Vagina (tissue), 2 donors: ENCODE data around the gene AADACL4. TPM values are rescaled to one million over a fixed set of nuclear protein-coding genes. Genes with fewer than 3 reads are reported as not detected.

Source experiments
- DNase-seq, 2 donors: peaks; one replicate each; pipeline ENCODE4 v3.0.0-alpha.2; 2017; ENCODE audit errors: extremely low spot score in 2 of 2
- H3K27ac ChIP-seq: fragments of 200-600 bp; sonication (generic); one replicate; pipeline ENCODE4 v1.5.1; 2019
- H3K27me3 ChIP-seq: fragments of 200-600 bp; sonication (generic); one replicate; pipeline ENCODE4 v1.5.1; 2019
- H3K36me3 ChIP-seq, 2 donors: fragments of 200-600 bp; sonication (generic); one replicate each; pipeline ENCODE4 v1.5.1; 2017 to 2019
- H3K4me1 ChIP-seq: fragments of 200-600 bp; sonication (generic); one replicate; pipeline ENCODE4 v1.5.1; 2019
- H3K4me3 ChIP-seq, 2 donors: fragments of 200-600 bp; sonication (generic); 1 replicate in 1 of 2; 2 replicates in 1 of 2; pipeline ENCODE4 v1.5.1; 2016 to 2019
- H3K9me3 ChIP-seq: fragments of 200-600 bp; sonication (generic); one replicate; pipeline ENCODE4 v1.5.1; 2019
- CTCF ChIP-seq, 3 experiments: fragments of 450-650 bp in 2 of 3; fragments of 200-600 bp in 1 of 3; sonication (generic) in 1 of 3; IDR thresholded peaks; one replicate each; pipeline ENCODE4 v1.5.1; 2017 to 2019; ENCODE audit warnings: antibody characterized with exemption in 3 of 3, mild to moderate bottlenecking in 2 of 3, moderate library complexity in 2 of 3
- POLR2A ChIP-seq, 2 donors: fragments of 450-650 bp; IDR thresholded peaks; one replicate each; pipeline ENCODE4 v1.6.1; 2017; ENCODE audit warnings: antibody characterized with exemption in 2 of 2, mild to moderate bottlenecking in 2 of 2, moderate library complexity in 2 of 2
- POLR2AphosphoS5 ChIP-seq, 2 donors: sonication (generic); formaldehyde crosslinking; IDR thresholded peaks; one replicate each; pipeline ENCODE4 v1.9.0; 2017; ENCODE audit warnings: antibody characterized with exemption in 2 of 2, mild to moderate bottlenecking in 2 of 2, low read depth in 1 of 2; ENCODE audit not compliant: insufficient read depth in 1 of 2
- intact Hi-C: fragments of 100-400 bp; cut with DNase I; formaldehyde crosslinking; loops from one replicate; pipeline ENCODE4 v1.15.1; 2023
- total RNA-seq: library from RNA; depleted of rRNA; stranded (reverse); fragments of >200 nt; gene quantifications from one replicate; pipeline ENCODE4 v1.2.3, GENCODE V29; 2016

The AADACL4 gene
- total RNA-seq = not detected

GRCh38 chr1:12643785-12644184 lies at the start of gene AADACL4:
Gene AADACL4, plus strand, starts transcription at chr1:12644085. Its CDS starts 462 bp downstream, at chr1:12644547.
- H3K4me1 ChIP-seq = no peaks in the 10 kb centered on the region
- H3K27ac ChIP-seq = no peak within 1 kb of the TSS
- H3K36me3 ChIP-seq = no peaks in the 10 kb centered on the region
- H3K9me3 ChIP-seq = peaks cover 9% of the 10 kb centered on the region
- intact Hi-C loops = no loop called here
- TF ChIP-seq POLR2AphosphoS5 (IDR thresholded peaks at IDR 0.05; ENCODE audit: insufficient read depth in 1 of 2, low read depth in 1 of 2) (no peak), CTCF (IDR thresholded peaks at IDR 0.05) (no peak), POLR2A (IDR thresholded peaks at IDR 0.05) (no peak)
- DNase-seq = no peak
- no peak within 1 kb of the TSS for H3K4me3 ChIP-seq
- H3K27me3 ChIP-seq = no peaks in the 10 kb centered on the region

- peaks cover 99% of the 10 kb centered on the region for H3K4me1 ChIP-seq
- H3K4me3 ChIP-seq = peak overlapping the region; percentile 37 to 44
- H3K9me3 ChIP-seq = no peaks in the 10 kb centered on the region
- peak overlapping the region; percentile 80 for H3K27ac ChIP-seq
- intact Hi-C loops = loop anchor here (5.0 kb wide), 2 partner anchors 37 to 52 kb away; no protein-coding TSS in a partner anchor
- TF ChIP-seq CTCF (IDR thresholded peaks at IDR 0.05) (no peak), POLR2AphosphoS5 (IDR thresholded peaks at IDR 0.05; ENCODE audit: insufficient read depth in 1 of 2, low read depth in 1 of 2) (no peak), POLR2A (IDR thresholded peaks at IDR 0.05) (no peak)
- DNase-seq = no peak
- H3K27me3 ChIP-seq = no peaks in the 10 kb centered on the region
- H3K36me3 ChIP-seq = no peaks in the 10 kb centered on the region
These were observed 49.4 kb upstream of the AADACL4 start for GRCh38 chr1:12594490-12594889.

GRCh38 chr1:12594966-12595756 lies 48.7 kb upstream of the AADACL4 start:
- no peaks in the 10 kb centered on the region for H3K9me3 ChIP-seq
- TF ChIP-seq CTCF (IDR thresholded peaks at IDR 0.05) (no peak), POLR2AphosphoS5 (IDR thresholded peaks at IDR 0.05; ENCODE audit: insufficient read depth in 1 of 2, low read depth in 1 of 2) (peak; percentile 35 to 77), POLR2A (IDR thresholded peaks at IDR 0.05) (no peak)
- H3K36me3 ChIP-seq = no peaks in the 10 kb centered on the region
- intact Hi-C loops = loop anchor here (5.0 kb wide), 2 partner anchors 38 to 53 kb away; no protein-coding TSS in a partner anchor
- peak overlapping the region; percentile 37 to 44 for H3K4me3 ChIP-seq
- H3K27me3 ChIP-seq = no peaks in the 10 kb centered on the region
- peak overlapping the region; percentile 80 for H3K27ac ChIP-seq
- H3K4me1 ChIP-seq = peaks cover 99% of the 10 kb centered on the region
- no peak for DNase-seq

GRCh38 chr1:12595757-12596006 lies 48.2 kb upstream of the AADACL4 start:
- H3K36me3 ChIP-seq = no peaks in the 10 kb centered on the region
- no peaks in the 10 kb centered on the region for H3K27me3 ChIP-seq
- H3K9me3 ChIP-seq = no peaks in the 10 kb centered on the region
- TF ChIP-seq CTCF (IDR thresholded peaks at IDR 0.05) (no peak), POLR2A (IDR thresholded peaks at IDR 0.05) (no peak), POLR2AphosphoS5 (IDR thresholded peaks at IDR 0.05; ENCODE audit: insufficient read depth in 1 of 2, low read depth in 1 of 2) (no peak)
- no peak for DNase-seq
- H3K4me1 ChIP-seq = peaks cover 99% of the 10 kb centered on the region
- H3K4me3 ChIP-seq = peak overlapping the region; percentile 37 to 44
- intact Hi-C loops = no loop called here
- peak overlapping the region; percentile 80 for H3K27ac ChIP-seq
